Measurements from ENCODE around the gene CALHM6.

CALHM6 gene

GRCh38 chr6:116475141-116475540 is 14.0 kb downstream of the CALHM6 start:
- DNase-seq (ENCODE audit: low spot score) = no peak
- TF ChIP-seq CTCF (IDR thresholded peaks at IDR 0.05; ENCODE audit: extremely low read depth, missing control alignments) = no peak

- DNase-seq (ENCODE audit: low spot score) = peak; percentile 66
- no peak for TF ChIP-seq CTCF (IDR thresholded peaks at IDR 0.05; ENCODE audit: extremely low read depth, missing control alignments)
Observed at GRCh38 chr6:116476002-116476678, 15.0 kb downstream of the CALHM6 start.

- no peak for TF ChIP-seq CTCF (IDR thresholded peaks at IDR 0.05; ENCODE audit: extremely low read depth, missing control alignments)
- DNase-seq (ENCODE audit: low spot score) = no peak
Observed at GRCh38 chr6:116482780-116483179, 21.6 kb downstream of the CALHM6 start.

GRCh38 chr6:116483616-116484015 is 22.4 kb downstream of the CALHM6 start:
- TF ChIP-seq CTCF (IDR thresholded peaks at IDR 0.05; ENCODE audit: extremely low read depth, missing control alignments) = no peak
- DNase-seq (ENCODE audit: low spot score) = no peak

GRCh38 chr6:116485559-116486184 is 24.5 kb downstream of the CALHM6 start:
- no peak for TF ChIP-seq CTCF (IDR thresholded peaks at IDR 0.05; ENCODE audit: extremely low read depth, missing control alignments)
- DNase-seq (ENCODE audit: low spot score) = no peak

- TF ChIP-seq CTCF (IDR thresholded peaks at IDR 0.05; ENCODE audit: extremely low read depth, missing control alignments) = no peak
Observed at GRCh38 chr6:116491610-116492330, 30.6 kb downstream of the CALHM6 start.

More at GRCh38 chr6:116491610-116492330, 30.6 kb downstream of the CALHM6 start:
- no peak for DNase-seq (ENCODE audit: low spot score)
